ENCODE measurements around the gene WFS1. TPM values are rescaled to one million over a fixed set of nuclear protein-coding genes. Genes with fewer than 3 reads are reported as not detected.

WFS1 gene
- total RNA-seq, 1 donor from 2014 or later = 26.0 TPM

- H3K36me3 ChIP-seq (ENCODE audit: control insufficient read depth, insufficient read depth, low read length) = no peaks in the 10 kb centered on the region
- DNase-seq (ENCODE audit: low read depth) = no peak
- no peak for TF ChIP-seq CTCF (IDR thresholded peaks at IDR 0.05; ENCODE audit: insufficient read depth, low read length, poor library complexity, severe bottlenecking)
Measured at GRCh38 chr4:6294705-6295421, 25.2 kb downstream of the WFS1 start.

DNA sequence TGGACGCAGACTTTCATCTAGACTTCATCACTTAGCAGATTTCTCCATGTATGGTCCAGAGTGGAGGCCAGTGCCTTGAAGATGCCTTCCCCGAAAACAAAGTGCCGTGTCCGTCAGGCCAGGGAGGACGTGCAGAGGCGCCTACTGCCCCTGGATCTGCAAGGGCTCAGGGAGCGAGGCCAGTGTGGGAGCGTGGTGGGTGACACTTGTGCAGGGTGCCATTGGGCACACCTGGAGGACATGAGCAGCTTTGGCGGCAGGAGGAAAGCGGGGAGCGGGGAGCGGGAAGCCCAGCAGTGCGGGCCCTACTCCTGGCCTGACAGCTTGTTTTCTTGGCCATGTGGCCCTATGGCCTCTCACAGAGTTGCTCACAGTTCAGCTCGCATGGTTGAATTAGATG, 25.8 kb downstream of the WFS1 start:
- no peak for TF ChIP-seq CTCF (IDR thresholded peaks at IDR 0.05; ENCODE audit: insufficient read depth, low read length, poor library complexity, severe bottlenecking)
- DNase-seq (ENCODE audit: low read depth) = no peak
- Histone ChIP-seq H3K36me3 (ENCODE audit: control insufficient read depth, insufficient read depth, low read length) (no peaks in the 10 kb centered on the region), H3K4me3 (ENCODE audit: low read depth, low read length) (no peak overlapping the region), H3K27me3 (ENCODE audit: control insufficient read depth, insufficient read depth, low read length) (no peaks in the 10 kb centered on the region)

More at GRCh38 chr4:6294705-6295421, 25.2 kb downstream of the WFS1 start:
- Histone ChIP-seq H3K27me3 (ENCODE audit: control insufficient read depth, insufficient read depth, low read length) (no peaks in the 10 kb centered on the region), H3K4me3 (ENCODE audit: low read depth, low read length) (no peak overlapping the region)

DNA sequence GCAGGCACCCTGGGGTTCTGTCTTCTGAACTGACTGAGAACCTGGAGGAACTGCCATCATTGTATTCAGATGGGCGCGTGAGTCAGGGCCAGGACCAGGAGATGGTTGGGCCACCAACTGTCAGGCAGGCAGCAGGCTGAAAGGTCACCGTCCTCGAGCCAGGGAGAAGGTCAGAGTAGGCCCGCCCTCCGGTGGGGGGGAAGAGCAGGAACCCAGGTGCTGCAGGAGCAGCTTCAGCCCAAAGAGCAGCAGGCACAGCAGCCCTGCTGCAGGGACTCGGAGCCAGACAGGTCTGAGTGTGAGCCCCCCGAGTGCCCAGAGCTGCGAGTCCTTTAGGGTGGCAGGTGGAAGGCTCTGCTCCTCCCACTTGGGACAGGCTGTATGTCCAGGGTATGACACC, 26.4 kb downstream of the WFS1 start:
- DNase-seq (ENCODE audit: low read depth) = no peak
- Histone ChIP-seq H3K4me3 (ENCODE audit: low read depth, low read length) (no peak overlapping the region), H3K27me3 (ENCODE audit: control insufficient read depth, insufficient read depth, low read length) (no peaks in the 10 kb centered on the region), H3K36me3 (ENCODE audit: control insufficient read depth, insufficient read depth, low read length) (no peaks in the 10 kb centered on the region)
- no peak for TF ChIP-seq CTCF (IDR thresholded peaks at IDR 0.05; ENCODE audit: insufficient read depth, low read length, poor library complexity, severe bottlenecking)

- no peak overlapping the region for H3K4me3 ChIP-seq (ENCODE audit: low read depth, low read length)
- no peaks in the 10 kb centered on the region for H3K27me3 ChIP-seq (ENCODE audit: control insufficient read depth, insufficient read depth, low read length)
- DNase-seq (ENCODE audit: low read depth) = no peak
- TF ChIP-seq CTCF (IDR thresholded peaks at IDR 0.05; ENCODE audit: insufficient read depth, low read length, poor library complexity, severe bottlenecking) = no peak
- H3K36me3 ChIP-seq (ENCODE audit: control insufficient read depth, insufficient read depth, low read length) = no peaks in the 10 kb centered on the region
Measured at GRCh38 chr4:6297266-6297815, 27.7 kb downstream of the WFS1 start.

DNA sequence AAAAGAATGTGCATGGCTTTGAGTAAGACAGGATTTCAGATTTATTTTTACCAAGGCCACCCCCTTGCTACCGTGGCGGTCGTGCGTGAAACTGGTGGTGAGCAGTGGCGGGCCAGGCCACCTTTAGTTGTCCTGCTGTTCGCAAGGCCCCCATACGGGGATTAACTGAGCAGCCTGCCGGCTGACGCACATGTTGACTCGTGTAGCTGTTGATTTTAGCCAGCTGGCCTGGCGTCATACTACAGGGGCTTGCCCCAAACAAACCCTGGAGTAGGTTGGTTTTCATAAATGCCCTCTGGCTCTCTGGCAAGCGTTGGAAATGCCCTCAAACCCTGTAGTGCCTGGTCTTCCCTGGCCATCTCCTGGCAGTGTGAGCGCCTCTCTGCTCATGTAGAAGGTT, 28.4 kb downstream of the WFS1 start:
- Histone ChIP-seq H3K36me3 (ENCODE audit: control insufficient read depth, insufficient read depth, low read length) (no peaks in the 10 kb centered on the region), H3K4me3 (ENCODE audit: low read depth, low read length) (no peak overlapping the region), H3K27me3 (ENCODE audit: control insufficient read depth, insufficient read depth, low read length) (no peaks in the 10 kb centered on the region)
- no peak for DNase-seq (ENCODE audit: low read depth)
- no peak for TF ChIP-seq CTCF (IDR thresholded peaks at IDR 0.05; ENCODE audit: insufficient read depth, low read length, poor library complexity, severe bottlenecking)

- no peak for DNase-seq (ENCODE audit: low read depth)
- no peak overlapping the region for H3K4me3 ChIP-seq (ENCODE audit: low read depth, low read length)
- H3K27me3 ChIP-seq (ENCODE audit: control insufficient read depth, insufficient read depth, low read length) = no peaks in the 10 kb centered on the region
- H3K36me3 ChIP-seq (ENCODE audit: control insufficient read depth, insufficient read depth, low read length) = no peaks in the 10 kb centered on the region
- no peak for TF ChIP-seq CTCF (IDR thresholded peaks at IDR 0.05; ENCODE audit: insufficient read depth, low read length, poor library complexity, severe bottlenecking)
Measured at GRCh38 chr4:6298852-6299251, 29.2 kb downstream of the WFS1 start.
